ENCODE measurements around the gene PPFIBP1.
"Not testable (repeated sequence)": the region's sequence is repeated elsewhere in the genome, so short reads cannot be mapped to it uniquely, and the experiment has no call there.

The PPFIBP1 gene

DNA sequence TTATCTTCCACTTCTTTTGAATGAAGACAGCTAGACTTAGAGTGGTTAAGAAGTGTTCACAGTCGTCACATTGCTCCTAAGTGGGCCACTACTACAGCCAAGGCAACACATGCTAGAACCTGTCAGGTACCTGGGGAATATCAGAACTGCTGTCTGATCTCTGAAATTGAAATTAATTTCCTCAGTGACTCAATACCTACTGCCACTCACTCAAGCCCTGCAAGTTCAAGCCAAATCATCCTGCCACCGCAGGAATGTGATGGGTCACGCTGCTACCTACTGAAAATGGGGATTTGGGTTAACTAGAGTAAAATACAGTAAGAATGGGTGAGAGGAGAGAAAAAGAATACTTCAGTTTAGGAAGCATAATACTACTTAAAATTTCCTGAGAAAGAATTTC is 67.7 kb downstream of the PPFIBP1 start:
- not testable (repeated sequence) for DNase-seq (ENCODE audit: low read depth, low spot score)

DNA sequence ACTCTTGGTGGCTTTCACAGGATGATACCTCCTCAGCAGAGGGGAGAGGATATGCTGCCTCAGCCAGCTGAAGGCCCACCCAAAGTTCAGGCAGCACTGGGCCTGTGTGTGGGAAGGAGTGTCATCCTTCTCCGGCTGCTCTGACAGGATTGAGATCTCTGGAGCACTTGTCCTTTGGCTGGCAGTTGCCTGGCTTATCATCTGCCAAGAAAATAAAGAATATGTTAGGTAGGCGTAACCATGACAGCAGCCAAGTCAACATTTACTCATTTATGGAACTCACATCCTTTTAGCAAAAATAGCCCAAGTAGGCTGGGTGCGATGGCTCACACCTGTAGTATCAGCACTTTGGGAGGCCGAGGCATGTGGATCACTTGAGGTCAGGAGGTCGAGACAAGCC is 68.5 kb downstream of the PPFIBP1 start:
- no peak for DNase-seq (ENCODE audit: low read depth, low spot score)

DNA sequence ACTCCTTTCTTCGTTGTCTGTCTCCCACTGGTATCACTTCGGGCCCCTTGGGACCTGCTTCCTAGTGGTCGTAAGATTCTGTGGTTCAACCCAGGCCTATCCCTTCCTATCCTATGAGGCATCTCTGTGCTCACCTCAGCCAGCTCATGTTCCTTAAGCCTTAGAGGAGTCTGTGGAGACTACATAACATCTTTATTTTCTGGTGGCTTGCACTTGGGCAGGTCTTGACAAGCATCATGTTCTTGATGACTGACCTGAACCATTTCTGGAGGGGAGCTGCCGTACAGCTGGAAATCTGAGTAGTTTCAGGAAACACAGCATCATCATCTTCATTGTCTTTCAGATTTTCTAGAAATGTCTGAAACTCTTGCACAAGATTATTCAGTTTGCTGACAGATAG is 69.3 kb downstream of the PPFIBP1 start:
- no peak for DNase-seq (ENCODE audit: low read depth, low spot score)

DNA sequence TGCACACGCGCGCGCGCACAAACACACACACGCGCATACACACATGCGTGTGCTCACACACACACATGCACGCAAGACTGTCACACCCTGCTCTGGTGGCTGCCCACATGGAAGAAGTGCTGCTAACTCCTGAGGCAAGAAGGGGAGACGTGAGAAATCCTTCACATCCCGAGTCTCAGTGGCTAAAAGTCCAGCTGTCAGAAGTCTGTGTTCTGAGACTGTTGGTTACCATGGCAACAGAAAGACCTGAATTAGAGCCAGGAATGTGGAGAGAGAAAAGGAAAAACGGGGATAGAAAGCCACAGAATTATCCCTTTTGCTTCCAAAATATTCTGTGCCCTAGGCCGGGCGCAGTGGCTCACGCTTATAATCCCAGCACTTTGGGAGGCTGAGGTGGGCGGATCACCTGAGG is 71.2 kb downstream of the PPFIBP1 start:
- no peak for DNase-seq (ENCODE audit: low read depth, low spot score)

DNA sequence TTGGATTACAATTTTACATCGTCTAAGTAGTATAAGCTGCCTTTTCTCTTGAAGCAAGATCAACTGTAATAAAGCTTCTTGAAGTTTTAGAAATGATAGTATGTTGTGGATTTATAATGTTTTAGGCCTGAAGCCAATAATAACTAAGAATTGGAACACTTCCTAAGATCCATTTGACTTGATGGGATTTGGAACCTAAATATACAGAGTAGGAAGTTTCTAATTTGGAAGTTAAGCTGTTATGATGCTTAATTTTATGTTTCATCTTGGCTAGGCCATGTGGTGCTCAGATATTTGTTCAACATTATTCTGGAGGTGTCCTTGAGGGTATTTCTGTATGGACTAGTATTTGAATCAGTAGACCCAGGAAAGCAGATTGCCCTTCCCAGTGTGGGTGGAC is 74.9 kb downstream of the PPFIBP1 start:
- not testable (repeated sequence) for DNase-seq (ENCODE audit: low read depth, low spot score)

DNA sequence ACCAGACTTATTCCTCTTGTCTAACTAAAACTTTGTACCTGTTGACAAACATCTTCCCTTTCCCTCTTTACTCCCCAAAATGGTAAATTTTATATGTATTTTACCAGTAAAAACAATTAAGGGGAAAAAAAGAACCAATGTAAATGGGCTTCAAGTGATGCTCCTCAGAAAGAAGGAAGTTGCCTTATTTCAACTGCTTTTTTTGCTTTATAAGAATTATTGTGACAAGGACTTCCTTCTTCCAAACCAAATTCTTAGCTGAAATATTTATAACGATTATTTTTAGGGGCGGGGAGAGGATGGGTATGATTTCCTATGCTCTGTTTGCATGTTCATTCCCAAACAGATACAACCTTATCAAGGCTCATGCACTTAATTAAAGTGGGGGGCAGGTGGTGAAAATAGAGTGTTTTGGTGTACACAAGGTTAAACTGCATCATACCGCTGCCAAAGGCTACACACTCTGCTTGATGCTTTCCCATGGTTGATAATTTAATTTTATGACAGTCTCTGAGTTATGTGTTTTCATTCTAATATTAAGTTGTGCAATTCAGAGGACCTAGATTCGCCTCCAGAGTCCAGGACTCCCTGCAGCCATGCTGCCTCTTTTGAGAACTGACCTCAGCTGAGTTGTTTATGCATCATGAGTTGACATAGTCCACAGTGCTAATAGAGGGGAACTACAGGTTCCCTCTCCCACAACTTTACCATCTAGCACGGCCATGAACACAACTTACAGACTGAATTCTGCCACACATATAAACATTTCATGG is 77.2 kb downstream of the PPFIBP1 start:
- DNase-seq (ENCODE audit: low read depth, low spot score), result not testable (repeated sequence)

DNA sequence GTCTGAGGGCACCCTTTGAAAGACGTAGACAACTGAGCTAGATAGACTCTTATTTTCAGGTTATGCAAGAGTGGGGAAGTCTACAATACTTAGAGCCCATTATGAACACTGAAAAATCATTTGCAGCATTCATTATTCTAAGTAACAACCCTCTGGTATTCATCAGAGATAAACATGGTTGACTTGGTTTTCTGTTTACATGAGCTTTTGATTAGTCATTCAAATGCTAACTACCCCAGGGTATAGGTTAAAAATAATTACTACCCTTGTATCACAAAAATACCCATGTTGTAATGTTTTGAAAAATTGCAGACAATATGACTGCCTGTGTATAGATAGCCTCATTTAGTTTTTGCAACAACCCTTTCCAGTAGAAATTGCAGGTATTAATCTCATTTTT is 78.5 kb downstream of the PPFIBP1 start:
- DNase-seq (ENCODE audit: low read depth, low spot score), result no peak

DNA sequence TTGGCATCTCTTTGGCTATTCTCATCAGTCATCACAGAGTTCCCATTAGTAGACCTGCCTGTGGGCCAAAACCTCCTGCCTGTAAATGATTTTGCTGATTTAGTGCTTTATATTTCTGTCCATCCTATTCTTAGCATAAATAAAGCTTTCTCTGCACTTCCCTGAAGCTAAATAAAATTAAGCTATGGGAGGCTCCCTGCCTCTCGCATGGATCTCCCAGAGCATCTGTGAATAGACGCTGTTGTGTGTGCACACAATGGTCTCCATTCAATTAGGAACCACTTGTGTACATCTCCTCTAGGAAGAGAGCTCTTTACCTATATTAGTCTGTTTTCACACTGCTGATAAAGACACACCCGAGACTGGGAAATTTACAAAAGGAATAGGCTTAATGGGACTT is 80.4 kb downstream of the PPFIBP1 start:
- DNase-seq (ENCODE audit: low read depth, low spot score), result no peak

DNA sequence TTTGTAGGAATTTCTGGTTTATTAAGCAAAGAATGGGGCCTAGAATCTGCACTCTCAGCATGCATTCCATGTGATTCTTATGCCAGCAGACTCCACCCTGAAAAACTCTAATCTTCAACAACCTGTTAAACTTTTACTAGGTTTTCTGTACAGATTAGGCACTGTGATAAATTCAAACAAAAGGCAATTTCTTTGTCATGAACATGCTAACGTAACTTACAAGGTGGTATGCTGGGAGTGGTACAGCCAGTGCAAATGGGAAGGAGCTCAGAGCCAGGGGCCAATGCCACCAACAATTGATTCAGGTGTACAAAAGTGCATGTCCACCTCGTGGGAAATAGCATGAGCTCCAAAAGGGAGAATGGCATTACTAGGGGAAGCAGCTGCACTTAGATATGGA is 83.0 kb downstream of the PPFIBP1 start:
- no peak for DNase-seq (ENCODE audit: low read depth, low spot score)

DNA sequence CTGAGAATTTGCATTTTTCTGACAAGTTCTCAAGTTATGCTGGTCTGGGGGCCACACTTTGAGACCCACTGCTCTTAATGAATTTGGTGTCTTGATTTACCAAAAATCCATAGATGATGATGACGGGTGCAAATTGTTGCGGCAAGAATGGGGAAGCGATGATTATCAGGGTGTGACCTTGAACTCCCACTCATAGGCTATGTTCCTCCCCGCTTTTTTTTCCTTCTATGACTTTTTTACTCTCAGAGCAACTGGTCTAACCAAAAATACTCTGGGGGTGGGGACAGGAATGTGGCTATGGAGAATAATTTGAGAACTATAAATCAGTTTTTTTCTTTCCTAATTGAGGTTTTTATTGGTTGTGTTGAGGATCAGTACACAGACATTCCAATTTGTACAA is 83.6 kb downstream of the PPFIBP1 start:
- no peak for DNase-seq (ENCODE audit: low read depth, low spot score)

DNA sequence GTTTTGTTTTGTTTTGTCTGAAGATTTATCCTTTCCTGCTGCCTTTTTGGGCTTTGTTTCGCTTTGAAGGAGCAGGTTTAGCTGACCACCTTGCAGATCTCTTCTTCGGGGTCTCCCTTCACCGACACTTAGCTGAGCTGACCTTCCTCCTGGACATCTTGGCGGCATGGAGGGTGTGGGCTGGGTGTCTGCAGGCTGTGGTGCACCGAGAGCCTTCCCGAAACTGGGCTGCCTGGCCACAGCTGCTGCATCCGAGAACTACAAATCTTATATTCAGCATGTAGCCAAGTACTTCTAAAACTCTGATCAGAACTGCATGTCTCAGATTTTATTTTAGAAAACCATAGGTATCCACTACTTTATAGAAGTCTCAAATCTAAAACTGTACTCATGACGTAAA is 84.9 kb downstream of the PPFIBP1 start:
- DNase-seq (ENCODE audit: low read depth, low spot score), result no peak

DNA sequence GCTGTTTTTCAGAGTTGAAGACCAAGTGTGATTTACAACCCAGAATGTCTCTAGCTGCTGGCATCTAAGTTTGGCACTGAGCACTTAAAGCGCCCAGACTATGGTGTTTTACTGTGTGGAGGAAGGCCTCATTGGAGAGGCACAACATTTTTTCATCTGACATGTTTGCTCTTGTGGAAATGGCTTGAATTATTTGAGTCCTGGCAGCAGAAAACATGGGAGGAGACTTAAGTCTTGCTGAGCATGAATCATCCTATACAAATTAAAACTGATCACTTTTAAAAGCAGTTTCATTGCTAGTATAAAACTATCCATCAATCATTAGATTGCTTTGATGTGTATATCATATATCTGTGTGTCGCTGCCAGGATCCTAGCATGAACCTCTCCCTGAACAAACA is 86.4 kb downstream of the PPFIBP1 start:
- no peak for DNase-seq (ENCODE audit: low read depth, low spot score)

DNA sequence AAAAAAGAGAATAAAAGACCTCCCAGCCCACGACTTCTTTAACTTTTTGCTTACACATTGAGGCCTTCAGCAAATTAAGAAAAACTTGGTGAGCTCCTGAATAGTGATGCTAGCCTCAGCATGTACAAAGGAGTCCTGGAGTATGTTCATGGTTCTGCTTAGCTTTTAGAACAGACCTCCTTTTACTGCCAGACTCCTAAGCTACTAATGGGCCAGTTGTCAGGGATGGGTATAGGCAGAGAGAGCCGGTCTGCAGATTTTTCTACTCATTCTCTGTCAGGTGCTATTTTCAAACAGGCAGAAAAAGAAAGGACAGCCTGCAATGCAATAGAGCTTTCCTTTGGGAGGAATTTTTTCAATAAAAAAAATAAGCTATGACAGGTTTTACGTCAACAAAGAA is 90.4 kb downstream of the PPFIBP1 start:
- no peak for DNase-seq (ENCODE audit: low read depth, low spot score)

DNA sequence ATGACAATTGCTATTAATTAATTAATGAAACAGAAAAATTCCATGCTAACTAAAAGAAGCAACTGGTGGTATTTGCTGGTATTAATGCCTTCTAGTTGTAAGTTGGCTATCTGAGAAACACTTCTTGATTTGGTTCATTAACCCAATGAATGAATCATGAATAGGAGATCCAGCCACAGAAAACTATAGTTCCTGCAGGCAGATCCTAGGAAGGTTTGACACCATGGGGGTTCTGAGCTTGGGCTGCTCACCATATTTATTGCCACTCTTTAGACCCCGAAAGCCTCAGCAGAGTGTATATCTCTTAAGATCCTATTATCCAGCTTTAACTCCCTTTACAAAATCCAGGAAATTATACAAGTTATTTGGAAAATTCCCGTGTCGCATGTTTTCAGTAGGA is 90.9 kb downstream of the PPFIBP1 start:
- no peak for DNase-seq (ENCODE audit: low read depth, low spot score)

DNA sequence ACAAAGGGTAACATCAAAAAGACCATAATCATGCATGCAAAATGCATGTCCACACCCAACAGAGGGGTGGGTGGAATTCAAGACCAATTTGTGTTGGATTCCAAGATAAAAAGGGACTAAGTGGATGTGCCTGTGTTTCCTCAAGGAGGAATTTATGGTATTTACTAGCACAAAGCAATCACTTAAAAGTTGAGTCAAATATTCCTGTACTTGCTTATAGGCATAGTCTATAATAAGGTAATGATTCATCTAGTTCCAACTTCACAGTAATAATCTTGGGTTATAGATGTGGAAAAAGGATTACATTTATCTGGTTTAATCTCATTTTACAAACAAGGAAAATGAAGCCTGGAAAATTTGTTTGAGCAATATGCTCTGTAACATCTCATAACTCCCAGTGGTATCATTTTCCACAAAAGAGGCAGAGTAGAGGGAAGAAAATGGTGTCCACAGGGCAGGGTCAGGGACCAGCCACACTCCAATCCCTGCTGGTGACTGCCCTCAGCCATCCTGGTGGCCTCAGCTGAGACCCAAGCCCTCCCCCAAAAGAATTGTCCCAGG is 91.4 kb downstream of the PPFIBP1 start:
- no peak for DNase-seq (ENCODE audit: low read depth, low spot score)

DNA sequence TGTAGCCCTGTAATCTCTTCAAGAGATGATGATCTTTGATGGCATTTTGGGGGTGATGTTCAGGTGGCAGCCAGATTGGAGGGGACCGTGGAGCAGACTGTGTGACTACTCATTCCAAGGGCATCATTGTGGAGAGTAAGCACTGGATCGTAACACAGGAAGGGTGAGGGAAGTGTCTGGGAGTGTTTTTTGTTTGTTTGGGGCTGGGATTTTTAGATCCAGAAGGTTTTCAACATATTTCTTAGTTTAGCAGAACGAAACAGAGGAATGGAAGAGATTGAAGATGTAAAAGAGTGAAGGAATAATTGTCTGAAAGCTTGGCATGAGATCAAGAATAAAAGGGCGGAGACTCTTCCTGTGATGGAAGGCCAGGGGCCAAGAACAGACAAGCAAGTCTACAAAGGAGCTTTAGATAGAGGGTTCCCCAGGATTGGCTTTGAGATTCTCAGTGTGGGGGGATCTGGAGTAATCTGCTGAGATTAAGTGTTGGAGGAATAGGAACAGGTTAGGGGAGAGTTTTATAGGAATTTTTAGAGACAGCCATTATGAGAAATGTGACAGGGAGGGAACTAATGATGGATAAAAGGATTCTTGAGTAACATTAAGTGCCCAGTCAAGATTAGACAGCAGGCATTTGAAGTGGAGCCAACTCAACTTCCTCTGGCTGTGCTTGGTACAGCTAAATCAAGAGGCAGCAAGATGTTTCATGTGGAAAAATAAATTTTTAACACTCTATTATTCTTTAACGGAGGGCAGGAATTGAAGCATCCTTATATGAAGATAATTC is 92.5 kb downstream of the PPFIBP1 start:
- no peak for DNase-seq (ENCODE audit: low read depth, low spot score)

DNA sequence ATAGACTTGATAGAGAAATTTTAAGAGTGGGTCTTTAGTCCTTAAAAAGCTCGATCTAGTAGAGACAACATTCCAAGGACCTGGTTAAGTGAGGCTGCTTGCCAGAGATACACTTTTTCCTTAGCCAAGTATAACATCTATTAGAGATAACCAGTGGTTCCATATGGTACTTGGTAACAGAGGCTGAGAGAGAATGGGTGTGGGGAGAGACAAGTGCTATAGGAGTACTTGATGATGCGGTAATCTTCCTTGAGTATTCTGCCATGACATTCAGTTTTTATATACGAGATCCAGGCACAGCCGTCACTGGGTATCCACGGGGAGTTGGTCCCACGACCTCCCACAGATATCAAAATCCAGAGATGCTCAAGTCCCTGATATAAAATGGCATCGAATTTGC is 94.8 kb downstream of the PPFIBP1 start:
- DNase-seq (ENCODE audit: low read depth, low spot score), result no peak

DNA sequence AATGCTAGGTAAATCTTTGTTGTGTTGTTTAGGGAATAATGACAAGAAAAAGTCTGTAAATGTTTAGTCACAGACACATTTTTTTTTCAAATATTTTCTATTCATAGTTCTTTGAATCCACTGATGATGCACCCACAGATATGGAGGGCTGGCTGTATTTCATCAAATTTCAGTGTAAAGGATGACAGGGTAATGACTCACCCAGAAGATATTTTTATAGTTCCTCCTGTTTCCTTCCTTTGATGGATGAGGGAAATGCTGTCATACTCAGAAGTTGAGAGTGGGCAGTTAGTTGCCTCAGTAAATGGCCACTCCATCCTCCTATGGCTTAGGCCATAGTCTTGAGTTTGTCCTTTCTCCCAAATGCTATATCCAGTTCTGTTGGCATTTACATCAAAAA is 95.3 kb downstream of the PPFIBP1 start:
- DNase-seq (ENCODE audit: low read depth, low spot score), result no peak

DNA sequence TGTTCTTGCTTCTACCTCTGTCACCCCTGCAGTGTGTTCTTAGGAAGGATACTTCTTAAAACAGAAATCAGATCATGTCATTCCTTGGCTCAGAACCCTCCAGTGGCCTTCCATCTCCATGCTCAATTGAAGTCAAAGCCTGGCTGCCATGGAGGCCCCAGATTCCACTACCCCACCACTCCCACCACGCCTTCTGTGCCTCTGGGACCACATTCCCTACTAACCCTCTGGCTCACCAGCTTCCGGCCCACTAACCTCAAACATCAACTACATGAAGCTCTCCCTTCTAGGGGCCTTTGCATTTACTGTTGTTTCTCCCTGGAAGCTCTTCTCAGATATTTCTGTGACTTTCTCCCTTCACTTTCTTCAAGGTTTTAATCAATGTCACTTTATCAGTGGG is 96.1 kb downstream of the PPFIBP1 start:
- DNase-seq (ENCODE audit: low read depth, low spot score), result no peak

DNA sequence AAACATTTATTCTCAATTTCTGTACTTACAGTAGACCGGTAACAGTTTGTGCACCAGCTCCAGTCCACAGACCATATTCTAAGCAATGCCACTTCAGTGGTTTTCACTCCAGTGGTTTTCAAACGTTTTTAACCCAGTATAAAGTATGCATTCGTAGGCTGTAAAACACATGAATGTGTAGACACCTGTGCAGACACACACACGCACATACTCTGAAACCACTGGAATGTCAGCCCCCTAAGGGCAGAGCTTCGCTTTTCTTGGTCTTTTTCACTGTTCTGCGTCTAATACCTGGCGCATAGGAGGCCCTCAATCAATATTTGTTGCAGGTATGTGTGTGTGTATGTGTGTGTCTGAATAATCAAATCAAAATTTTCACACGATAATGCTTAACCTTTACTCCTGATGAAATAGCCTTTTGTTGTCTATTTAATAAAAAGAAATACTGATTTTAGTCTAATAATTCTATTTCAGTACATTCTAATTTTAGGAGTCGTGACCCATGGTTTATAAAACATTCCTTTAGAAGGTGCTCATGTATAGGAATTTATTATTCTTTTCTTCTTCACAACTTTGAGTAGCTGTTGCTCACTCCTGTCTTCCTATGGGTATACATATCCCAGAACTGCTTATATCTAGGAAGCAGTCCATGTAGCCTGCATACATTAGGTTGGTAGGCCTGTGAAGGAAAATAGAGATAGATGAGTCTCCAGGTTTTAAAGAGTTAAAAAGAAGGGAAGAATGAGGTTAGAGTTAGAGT is 98.6 kb downstream of the PPFIBP1 start:
- no peak for DNase-seq (ENCODE audit: low read depth, low spot score)

DNA sequence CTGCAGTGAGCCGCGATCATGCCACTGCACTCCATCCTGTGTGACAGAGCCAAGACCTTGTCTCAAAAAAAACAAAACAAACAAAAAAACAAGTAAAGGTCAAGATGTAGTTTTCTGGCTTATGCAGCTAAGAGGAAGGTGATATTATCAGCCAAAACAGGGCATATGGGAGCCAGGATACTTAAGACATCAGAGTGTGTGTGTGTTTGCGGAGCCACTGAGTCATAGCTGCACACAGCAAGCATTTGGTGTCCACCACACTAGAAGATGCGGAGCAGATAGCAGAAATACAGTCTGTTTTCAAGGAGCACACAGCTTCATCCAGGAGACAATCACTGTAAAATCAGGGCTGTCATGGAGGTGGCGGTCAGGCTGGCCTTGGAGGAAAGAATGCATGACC is 99.6 kb downstream of the PPFIBP1 start:
- DNase-seq (ENCODE audit: low read depth, low spot score), result no peak

DNA sequence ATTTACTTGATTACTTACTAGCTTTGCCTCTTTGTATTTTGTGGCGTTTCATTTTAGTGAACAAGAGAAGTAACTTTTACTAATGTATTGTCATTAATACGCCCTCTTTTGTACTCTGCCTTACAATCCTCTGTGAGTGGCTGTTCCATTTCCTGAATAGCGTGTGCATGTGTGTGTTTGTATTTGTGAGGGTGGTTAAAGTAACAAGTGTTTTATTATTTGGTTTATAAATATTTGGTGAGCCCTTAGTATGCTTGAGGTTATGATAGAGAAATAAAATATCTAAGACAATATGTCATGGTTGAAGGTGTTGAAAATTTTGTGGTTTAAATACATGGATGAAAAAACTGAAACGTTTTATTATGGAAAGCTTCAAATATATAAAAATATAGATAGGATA is 100.6 kb downstream of the PPFIBP1 start:
- DNase-seq (ENCODE audit: low read depth, low spot score), result no peak
